AG08396 (cell line): Measurements from ENCODE around the gene CLEC10A.
"Not testable (repeated sequence)": the region's sequence is repeated elsewhere in the genome, so short reads cannot be mapped to it uniquely, and the experiment has no call there.

ENCODE experiments used
- DNase-seq: peaks from one replicate; pipeline ENCODE4 v3.0.0; 2012; ENCODE audit warnings: low spot score, mixed read lengths

Gene CLEC10A

GRCh38 chr17:7108560-7108925 is 28.5 kb upstream of the CLEC10A start:
- no peak for DNase-seq

GRCh38 chr17:7107795-7108559 is 27.9 kb upstream of the CLEC10A start:
- no peak for DNase-seq

- DNase-seq = no peak
Measured at GRCh38 chr17:7107012-7107754, 27.1 kb upstream of the CLEC10A start.

DNA sequence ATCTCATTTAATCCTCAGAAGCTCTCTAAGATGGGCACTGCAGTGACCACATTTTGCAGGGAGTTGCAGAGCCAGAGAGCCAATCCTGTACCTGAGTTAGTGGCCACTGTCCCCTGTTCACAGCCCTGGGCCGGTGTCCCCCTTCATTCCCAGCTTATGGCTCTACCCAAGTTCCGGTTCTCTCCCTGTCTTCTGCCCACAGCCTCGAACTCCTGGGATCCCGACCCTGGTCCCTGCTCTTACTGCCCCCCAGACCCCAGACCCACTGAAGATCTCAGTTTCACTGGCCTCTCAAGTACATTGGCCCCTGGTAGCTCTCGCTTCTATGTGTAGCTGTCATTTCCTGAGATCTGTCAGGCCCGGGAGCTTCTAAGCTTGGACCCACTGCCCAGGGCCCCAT is 22.4 kb upstream of the CLEC10A start:
- no peak for DNase-seq

GRCh38 chr17:7101531-7101930 is 21.5 kb upstream of the CLEC10A start:
- DNase-seq = no peak

GRCh38 chr17:7100641-7101379 is 20.8 kb upstream of the CLEC10A start:
- DNase-seq = not testable (repeated sequence)

- DNase-seq = no peak
Measured at GRCh38 chr17:7098802-7099459, 18.9 kb upstream of the CLEC10A start.

DNA sequence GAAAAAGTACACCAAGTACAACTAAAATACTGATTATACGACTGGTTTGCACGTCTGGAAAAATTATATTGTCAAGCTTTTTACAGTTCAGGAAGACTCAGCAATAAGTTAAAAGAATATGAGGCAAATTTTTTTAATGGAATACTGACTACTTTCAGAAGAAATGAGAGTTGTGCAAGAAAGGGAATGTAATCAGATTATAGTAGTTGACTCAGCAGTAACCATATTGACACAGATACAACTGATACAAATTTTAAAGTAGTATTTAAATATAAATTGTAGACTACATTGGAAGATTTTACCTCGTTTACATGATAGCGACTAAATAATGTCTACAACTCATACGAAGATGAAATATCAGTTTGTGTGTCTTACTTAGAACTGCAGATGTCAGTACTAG is 17.9 kb upstream of the CLEC10A start:
- DNase-seq = no peak

- DNase-seq = no peak
Measured at GRCh38 chr17:7095625-7096024, 15.6 kb upstream of the CLEC10A start.

GRCh38 chr17:7094652-7095019 is 14.6 kb upstream of the CLEC10A start:
- DNase-seq = no peak

DNA sequence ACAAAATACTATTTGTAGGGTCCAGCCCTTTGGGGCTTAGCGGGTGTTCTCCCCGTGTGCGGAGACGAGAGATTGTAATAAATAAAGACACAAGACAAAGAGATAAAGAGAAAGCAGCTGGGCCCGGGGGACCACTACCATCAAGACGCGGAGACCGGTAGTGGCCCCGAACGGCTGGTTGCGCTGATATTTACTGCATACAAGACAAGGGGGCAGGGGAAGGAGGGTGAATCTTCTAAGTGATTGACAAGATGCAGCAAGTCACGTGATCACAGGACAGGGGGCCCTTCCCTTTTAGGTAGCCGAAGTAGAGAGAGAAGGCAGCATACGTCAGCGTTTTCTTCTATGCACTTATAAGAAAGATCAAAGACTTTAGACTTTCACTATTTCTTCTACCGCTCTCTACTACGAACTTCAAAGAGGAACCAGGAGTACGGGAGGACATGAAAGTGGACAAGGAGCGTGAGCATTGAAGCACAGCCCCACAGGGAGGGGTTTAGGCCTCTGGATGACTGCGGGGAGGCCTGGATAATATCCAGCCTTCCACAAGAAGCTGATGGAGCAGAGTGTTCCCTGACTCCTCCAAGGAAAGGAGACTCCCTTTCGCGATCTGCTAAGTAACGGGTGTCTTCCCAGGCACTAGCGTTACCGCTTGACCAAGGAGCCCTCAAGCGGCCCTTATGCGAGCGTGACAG is 11.4 kb upstream of the CLEC10A start:
- not testable (repeated sequence) for DNase-seq

- DNase-seq = not testable (repeated sequence)
Measured at GRCh38 chr17:7089570-7089969, 9.5 kb upstream of the CLEC10A start.

GRCh38 chr17:7088442-7088841 is 8.4 kb upstream of the CLEC10A start:
- DNase-seq = not testable (repeated sequence)

DNA sequence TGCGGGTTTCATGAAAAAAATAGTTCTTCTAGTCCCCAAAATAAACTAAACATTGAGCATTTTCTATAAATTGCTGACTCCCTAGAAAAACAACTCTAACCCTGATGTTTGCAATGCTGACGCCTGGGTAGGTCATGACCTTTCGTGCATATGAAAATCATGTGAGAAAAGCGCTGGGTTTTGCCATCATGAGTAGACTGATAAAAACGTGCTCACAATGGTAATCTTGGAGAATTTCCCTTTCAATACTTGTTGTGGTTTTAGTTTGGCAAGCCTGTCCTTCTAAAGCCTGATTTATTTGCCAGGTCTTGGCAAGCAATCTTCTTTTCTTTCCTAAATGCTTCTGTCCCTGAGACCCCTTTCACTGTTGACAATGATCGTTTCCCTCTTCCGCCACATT is 4.0 kb upstream of the CLEC10A start:
- no peak for DNase-seq

DNA sequence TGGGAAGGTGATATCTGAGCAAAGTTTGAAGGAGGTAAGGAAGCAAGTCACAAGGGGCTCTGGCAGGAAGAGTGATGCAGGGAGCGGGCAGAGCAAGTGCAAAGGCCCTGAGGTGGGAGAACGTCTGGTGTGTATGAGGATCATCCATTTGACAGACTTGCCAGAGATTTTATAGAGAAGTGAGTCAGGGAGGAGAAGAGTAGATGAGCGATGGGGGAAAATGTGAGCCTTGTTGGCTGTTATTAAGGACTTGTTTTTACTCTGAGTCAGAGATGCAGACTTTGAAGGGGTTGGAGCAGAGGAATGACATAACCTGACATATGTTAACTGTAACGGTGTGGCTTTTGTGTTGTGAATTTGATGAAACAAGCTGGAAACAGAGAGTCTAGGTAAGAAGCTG is 3.5 kb upstream of the CLEC10A start:
- no peak for DNase-seq

- DNase-seq = no peak
Measured at GRCh38 chr17:7081341-7082062, 1.5 kb upstream of the CLEC10A start.

DNA sequence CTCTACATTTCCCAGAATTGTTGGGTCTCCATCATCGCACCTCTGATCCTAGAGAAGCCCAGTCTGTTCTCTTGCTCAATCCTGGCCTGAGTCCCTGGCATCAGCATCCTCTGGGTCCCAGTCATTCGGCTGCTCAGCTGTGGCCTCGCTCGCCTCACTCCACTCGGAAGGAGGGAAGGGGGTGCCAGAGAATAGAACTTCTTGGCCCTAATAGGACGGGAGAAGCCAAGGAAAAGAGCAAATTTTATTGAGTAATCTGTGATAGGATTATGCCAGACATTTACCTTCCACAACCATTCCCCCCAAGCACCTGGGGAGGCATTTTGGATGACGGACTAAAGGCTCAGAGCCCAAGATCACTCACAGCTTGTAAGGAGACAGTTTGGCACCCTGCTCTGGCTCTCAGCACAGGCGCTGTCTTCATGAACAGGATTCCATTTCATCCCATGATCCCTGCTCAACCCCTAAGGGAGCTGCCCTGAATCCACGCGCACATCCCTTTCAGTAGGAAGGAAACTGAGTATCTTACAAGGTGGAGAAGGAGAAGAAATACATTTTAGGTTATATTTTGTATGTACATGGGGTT is 498 bp upstream of the CLEC10A start:
- DNase-seq = no peak

DNA sequence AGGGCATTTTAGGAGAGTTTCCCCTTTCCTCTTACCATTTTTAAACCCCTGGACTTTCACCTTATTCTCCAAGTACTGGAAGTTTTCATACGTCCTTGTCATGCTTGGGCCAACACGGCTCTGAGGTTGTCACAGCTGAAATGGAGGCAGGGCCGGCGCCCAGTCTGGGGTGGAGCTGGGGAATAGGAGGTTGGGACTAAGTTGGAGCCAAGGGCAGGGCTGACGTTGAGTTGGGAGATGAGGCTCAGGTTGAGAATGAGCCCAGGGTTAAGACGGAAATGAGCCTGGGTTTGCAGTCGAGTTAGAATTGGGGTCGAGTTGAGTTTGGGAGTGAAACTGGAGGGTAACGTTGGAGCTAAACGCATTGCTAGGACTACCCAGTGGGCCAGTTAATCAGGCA is 1.3 kb downstream of the CLEC10A start:
- no peak for DNase-seq

DNA sequence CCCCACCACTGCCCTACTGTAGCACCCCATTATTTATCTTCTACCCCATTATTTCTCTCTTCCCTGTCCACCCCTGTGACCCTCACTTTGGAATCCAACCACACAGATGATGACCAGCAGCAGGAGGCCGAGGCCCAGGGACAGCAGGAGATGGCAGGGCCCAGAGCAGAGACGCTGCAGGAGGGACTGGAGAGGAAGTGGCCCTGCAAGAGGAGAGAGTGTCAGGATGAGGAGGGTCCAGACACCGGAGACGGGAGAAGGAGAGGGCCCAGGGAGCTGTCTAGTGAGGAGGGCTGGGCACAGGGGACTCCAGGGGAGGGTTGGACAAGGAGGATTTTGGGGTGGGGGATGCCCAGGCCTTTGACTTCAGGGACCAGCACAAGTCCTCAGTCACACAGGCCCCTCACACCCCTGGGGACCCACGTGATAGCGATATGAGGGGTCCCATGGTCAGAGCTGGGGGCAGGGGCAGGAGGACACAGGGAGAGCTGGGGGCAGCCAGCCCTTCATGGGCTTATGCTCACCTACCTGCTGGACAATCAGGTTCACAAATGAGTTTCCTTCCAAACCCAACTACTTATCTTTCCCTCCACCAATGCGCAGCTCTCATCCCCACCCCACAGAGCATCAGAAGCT is 2.0 kb downstream of the CLEC10A start:
- no peak for DNase-seq

GRCh38 chr17:7074931-7075330 is 5.1 kb downstream of the CLEC10A start:
- no peak for DNase-seq
